ENCODE measurements around the gene CDKN2C. TPM values are rescaled to one million over a fixed set of nuclear protein-coding genes. Genes with fewer than 3 reads are reported as not detected.

The CDKN2C gene
- total RNA-seq = 18.0 and 19.0 TPM in 2 replicates

GRCh38 chr1:50969611-50970508 is at the start of gene CDKN2C:
Gene CDKN2C (plus strand): TSS chr1:50970245. CDS start chr1:50970369, 124 bp downstream.
- peak within 1 kb of the TSS; percentile 94 for H3K4me3 ChIP-seq (ENCODE audit: low read depth, low read length)
- peak; percentile 85 for DNase-seq (ENCODE audit: low read depth)
- TF ChIP-seq CTCF (IDR thresholded peaks at IDR 0.05; ENCODE audit: insufficient read depth, low read depth, low read length) = no peak

GRCh38 chr1:50920409-50920808 is 49.6 kb upstream of the CDKN2C start:
- no peak overlapping the region for H3K4me3 ChIP-seq (ENCODE audit: low read depth, low read length)
- TF ChIP-seq CTCF (IDR thresholded peaks at IDR 0.05; ENCODE audit: insufficient read depth, low read depth, low read length) = no peak
- DNase-seq (ENCODE audit: low read depth) = no peak

- no peak for TF ChIP-seq CTCF (IDR thresholded peaks at IDR 0.05; ENCODE audit: insufficient read depth, low read depth, low read length)
- DNase-seq (ENCODE audit: low read depth) = no peak
- H3K4me3 ChIP-seq (ENCODE audit: low read depth, low read length) = no peak overlapping the region
Measured at GRCh38 chr1:50921029-50921428, 49.0 kb upstream of the CDKN2C start.

GRCh38 chr1:50923564-50923963 is 46.5 kb upstream of the CDKN2C start:
- no peak for TF ChIP-seq CTCF (IDR thresholded peaks at IDR 0.05; ENCODE audit: insufficient read depth, low read depth, low read length)
- H3K4me3 ChIP-seq (ENCODE audit: low read depth, low read length) = no peak overlapping the region
- no peak for DNase-seq (ENCODE audit: low read depth)

- peak; percentile 59 for TF ChIP-seq CTCF (IDR thresholded peaks at IDR 0.05; ENCODE audit: insufficient read depth, low read depth, low read length)
- DNase-seq (ENCODE audit: low read depth) = peak; percentile 61
- H3K4me3 ChIP-seq (ENCODE audit: low read depth, low read length) = no peak overlapping the region
Measured at GRCh38 chr1:50929376-50929958, 40.6 kb upstream of the CDKN2C start.

- no peak for TF ChIP-seq CTCF (IDR thresholded peaks at IDR 0.05; ENCODE audit: insufficient read depth, low read depth, low read length)
Measured at GRCh38 chr1:50930193-50930592, 39.9 kb upstream of the CDKN2C start.

More at GRCh38 chr1:50930193-50930592, 39.9 kb upstream of the CDKN2C start:
- no peak for DNase-seq (ENCODE audit: low read depth)
- no peak overlapping the region for H3K4me3 ChIP-seq (ENCODE audit: low read depth, low read length)
